HG03457 (cell line): ENCODE data around the gene DTNB.

Source experiments
- ATAC-seq: cut with Tn5 transposase; IDR thresholded peaks from one replicate; pipeline ENCODE4 v1.9.1; 2021; ENCODE audit warnings: moderate number of reproducible peaks; ENCODE audit not compliant: unreplicated experiment

DTNB gene

GRCh38 chr2:25473758-25474340, 199.5 kb downstream of the DTNB start:
- ATAC-seq: no peak

GRCh38 chr2:25473131-25473530, 200.2 kb downstream of the DTNB start:
- ATAC-seq: no peak

DNA sequence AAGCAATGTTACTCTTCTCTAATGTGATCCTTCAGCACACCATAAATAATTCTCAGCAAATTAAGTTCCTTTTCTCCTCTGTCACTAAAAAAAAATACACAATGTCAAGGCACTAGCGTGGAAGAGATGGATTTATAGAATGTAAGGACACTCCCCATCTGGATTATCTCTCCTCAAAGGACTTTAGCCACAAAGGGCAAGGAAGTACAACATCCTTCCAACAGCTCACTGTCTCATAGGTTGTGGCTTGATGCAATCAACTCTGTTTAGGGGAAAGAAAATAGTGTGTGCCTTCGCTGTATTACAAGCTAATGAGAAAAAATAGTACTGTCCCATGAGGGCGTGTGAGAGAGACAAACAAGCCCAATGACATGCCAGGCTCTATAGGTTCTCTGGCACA, 202.6 kb downstream of the DTNB start:
- ATAC-seq: no peak

- ATAC-seq: no peak
Measured at GRCh38 chr2:25467743-25468142, 205.6 kb downstream of the DTNB start.

- ATAC-seq: no peak
Measured at GRCh38 chr2:25462021-25462420, 211.4 kb downstream of the DTNB start.

GRCh38 chr2:25460261-25460905, 213.0 kb downstream of the DTNB start:
- no peak for ATAC-seq

DNA sequence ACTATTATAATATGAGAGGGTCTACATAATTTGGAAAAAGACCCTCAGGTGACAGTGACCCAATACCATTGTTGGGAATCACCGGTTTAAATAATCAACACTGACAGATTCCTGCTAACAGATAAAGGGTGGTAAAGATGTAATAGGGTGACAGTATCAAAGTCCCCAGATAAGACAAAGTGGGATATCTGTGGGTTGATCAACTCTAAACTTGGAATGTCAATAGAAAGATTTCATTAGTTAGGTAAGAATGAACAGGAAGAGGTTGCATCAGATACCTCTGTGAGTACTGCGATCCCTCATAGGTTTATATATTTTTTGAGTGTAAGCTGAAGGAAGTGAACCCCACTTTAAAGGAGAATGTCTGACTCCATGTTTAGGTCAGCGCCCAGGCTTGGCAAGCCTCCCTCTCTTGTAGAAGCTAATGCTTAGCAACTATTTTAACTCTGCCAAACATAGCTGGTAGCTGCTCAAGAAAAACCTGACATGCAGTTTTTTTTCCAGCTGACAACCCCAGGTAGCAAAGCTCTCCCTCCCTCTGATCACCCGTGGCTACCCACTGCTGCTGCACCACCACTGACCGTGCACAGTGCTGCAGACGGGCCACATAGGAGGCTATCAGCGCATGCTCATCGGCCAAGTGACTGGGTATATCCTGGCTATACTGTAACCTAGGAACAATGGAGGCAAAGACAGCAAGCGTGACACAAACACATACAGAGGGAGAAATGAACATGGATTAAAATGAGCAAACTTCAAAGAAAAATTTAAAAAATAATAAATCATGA, 218.4 kb downstream of the DTNB start:
- ATAC-seq: no peak

- no peak for ATAC-seq
Measured at GRCh38 chr2:25453199-25453905, 220.0 kb downstream of the DTNB start.

- ATAC-seq: no peak
Measured at GRCh38 chr2:25448808-25449207, 224.6 kb downstream of the DTNB start.

DNA sequence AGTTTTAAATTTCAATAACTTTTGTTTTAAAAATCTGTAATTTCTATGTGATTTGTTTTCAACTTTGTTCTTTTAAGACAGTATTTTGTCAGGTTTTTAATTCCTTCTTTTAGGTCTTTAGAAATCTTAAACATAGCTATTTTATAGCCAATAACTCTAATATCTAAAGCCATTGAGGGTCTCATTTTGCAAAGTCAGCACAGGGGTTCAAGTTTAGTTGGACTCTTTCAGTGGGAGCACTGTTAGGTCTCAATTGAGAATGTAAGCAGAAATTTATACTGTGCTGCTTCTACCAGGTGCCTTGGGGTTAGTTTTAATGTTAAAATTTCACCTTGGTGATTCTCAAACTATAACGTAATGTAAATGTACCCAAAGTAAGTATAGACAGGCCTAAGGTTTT, 226.4 kb downstream of the DTNB start:
- no peak for ATAC-seq

- no peak for ATAC-seq
Measured at GRCh38 chr2:25446122-25446521, 227.3 kb downstream of the DTNB start.

- ATAC-seq: no peak
Measured at GRCh38 chr2:25445464-25445863, 227.9 kb downstream of the DTNB start.

DNA sequence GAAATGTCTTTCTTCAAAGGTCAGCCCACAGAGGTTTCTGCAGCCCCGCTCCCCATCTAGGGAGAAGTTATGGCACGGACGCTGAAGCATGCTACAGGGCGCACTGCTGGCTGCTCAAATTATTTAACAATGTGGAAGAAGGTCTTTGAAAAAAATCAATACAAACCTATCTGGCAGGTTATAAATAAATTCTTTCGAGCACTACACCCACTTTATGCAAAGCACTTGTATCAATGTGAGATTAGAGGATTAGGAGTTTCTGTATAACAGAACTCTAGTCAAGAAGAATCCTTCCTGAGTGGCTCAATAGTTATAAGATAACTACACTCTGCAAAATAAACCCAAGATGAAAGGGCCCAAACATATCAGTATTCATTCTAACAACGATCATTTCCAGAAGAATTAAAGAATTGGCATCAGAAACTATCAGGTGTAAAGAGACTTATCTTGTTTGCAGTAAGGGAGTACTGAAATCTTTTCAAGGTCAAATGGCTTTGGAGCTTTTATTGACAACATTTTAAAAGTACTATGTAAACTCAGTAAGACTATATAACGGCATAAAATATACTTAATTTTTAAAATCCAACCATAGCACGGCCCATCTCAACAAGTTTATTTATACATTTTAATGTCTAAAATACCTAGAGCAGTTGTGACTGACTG, 228.6 kb downstream of the DTNB start:
- ATAC-seq: no peak

- no peak for ATAC-seq
Measured at GRCh38 chr2:25443766-25444165, 229.6 kb downstream of the DTNB start.

- ATAC-seq: no peak
Measured at GRCh38 chr2:25441353-25441752, 232.0 kb downstream of the DTNB start.

GRCh38 chr2:25438793-25439192, 234.6 kb downstream of the DTNB start:
- no peak for ATAC-seq

DNA sequence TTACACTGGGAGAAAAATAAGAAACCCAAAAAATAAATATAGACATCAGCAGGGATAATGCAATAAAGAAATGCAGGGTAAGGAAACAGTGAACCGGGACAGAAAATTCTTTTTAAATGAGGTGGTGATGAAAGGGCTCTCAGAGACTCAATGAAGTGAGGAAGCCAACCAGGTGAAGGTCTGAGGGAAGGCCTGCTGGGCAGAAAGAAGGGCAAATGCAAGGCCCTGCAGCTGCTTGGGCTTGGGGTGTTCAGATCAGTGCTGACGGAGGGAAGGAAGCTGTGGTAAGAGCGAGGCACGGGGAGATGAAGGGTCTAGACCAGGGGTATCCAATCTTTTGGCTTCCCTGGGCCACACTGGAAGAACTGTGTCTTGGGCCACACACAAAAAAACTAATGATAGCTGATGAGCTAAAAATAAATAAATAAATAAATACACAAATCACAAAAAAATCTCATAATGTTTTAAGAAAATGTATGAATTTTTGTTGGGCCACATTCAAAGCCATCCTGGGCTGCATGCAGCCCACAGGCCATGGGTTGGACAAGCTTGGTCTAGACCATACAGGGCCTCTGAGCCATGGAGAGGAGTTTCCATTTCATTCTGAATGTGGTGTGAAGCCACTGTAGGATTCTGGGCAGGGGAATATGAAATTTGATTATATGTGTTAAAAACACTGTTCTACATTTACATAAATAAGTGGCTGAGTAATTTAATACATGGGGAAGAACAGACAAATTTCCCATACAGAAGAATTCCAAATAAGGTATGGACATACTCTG, 235.3 kb downstream of the DTNB start:
- ATAC-seq: no peak

DNA sequence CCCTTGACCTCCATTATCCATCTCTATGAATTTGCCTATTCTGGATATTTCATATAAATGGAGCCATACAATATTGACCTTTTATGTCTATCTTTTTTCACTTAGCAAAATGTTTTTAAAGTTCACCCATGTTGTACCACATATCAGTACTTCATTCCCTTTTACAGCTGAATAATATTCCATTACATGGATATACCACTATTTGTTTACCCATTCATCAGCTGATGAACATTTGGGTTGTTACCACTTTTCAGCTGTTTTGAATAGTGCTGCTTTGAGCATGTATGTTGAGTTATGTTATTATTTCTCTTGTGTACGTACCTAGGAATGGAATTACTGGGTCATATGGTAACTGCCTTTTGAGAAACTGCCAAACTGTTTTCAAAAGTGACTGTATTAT, 238.0 kb downstream of the DTNB start:
- ATAC-seq: no peak

- no peak for ATAC-seq
Measured at GRCh38 chr2:25431604-25432003, 241.8 kb downstream of the DTNB start.

DNA sequence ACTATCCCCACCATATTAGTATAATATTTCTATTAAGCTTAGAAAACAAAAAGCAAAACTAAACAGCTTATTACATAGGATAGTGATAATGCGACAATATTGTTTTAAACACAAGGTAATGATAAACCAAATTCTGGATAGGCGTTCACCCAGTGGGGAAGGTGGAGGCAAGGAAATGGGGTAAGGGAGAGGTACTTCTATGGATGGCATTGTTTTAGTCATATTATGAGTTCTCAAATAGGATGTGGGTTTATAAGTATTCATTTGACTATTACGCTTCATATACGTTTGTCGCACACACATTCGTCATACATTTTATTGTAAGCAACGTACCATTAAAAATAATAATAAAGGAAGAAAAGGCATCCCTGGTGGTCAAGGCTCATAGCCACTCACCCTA, 242.8 kb downstream of the DTNB start:
- ATAC-seq: no peak
